NAMALWA (cell line): ENCODE data around the gene MACO1.

Experiments used
- DNase-seq: peaks from one replicate; pipeline ENCODE4 v3.0.0-alpha.2; 2015; ENCODE audit warnings: low spot score

The MACO1 gene

DNA sequence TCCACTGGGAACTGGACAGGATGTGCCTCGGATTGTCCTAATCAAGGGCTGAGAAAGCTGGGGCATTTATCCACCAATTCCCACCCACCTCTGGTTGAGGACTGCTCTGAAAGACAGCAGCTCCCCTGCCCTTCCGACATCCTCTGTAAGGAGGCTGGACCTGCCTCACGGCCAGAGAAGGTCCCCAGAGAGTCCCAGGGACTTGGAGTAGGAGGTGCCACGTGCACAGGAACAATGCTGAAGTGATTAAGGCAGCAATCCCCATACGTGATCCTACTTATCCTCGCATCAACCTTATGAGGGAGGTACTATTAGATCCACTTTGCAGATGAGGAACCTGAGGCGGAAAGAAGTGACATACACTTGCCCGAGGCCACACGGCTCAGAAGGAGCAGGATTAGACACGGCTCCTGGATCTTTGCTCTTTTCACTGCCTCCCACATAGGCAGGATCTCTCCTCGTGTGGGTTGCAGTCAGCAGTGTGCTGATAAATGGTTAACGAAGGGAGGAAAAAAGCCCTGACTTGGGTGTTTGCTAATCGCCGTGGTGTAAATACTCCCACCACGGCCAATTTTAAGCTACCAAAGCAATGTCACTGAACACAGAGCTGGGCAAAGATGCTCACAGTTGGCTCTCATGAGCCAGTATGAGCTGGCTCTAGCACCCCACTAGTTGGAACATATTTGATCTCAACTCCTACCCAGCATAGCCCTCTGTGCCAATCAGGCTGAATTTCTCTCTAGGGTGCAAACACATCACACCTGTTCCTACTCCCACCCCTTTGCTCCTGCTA, 94.1 kb downstream of the MACO1 start:
- no peak for DNase-seq

DNA sequence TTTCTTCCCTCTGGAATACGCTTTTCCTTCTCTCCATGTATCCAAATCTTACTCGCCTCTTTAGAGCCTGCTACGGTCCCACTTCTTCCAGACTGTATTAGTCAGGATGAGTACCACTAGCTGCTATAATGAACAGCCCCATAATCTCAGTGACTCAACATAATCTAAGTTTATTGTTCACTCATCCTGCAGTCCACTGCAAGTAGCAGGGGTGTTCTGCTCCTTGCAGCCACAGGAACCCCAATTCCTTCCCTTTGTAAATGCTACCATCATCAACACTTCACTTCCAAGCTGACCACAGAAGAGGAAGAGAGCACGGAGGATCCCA, 94.6 kb downstream of the MACO1 start:
- no peak for DNase-seq

DNA sequence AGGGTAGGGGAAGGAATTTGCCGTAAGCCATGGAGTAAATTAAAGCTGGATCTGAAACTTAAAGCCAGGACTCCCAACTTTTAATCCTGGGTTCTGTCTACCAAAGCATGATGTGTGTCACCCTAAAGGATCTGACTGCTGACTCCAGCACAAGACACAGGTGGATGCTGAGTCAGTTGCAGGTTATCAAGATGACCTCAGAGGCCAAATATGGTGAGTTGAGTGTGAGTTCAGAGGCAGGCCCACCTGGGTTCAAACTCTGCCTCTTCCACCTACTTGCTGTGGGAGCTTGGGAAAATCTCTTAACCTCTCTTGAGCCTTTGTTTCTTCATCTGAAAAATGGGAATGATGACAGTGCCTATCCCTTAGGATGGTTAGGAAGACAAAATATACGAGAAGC, 96.1 kb downstream of the MACO1 start:
- DNase-seq, result no peak

DNA sequence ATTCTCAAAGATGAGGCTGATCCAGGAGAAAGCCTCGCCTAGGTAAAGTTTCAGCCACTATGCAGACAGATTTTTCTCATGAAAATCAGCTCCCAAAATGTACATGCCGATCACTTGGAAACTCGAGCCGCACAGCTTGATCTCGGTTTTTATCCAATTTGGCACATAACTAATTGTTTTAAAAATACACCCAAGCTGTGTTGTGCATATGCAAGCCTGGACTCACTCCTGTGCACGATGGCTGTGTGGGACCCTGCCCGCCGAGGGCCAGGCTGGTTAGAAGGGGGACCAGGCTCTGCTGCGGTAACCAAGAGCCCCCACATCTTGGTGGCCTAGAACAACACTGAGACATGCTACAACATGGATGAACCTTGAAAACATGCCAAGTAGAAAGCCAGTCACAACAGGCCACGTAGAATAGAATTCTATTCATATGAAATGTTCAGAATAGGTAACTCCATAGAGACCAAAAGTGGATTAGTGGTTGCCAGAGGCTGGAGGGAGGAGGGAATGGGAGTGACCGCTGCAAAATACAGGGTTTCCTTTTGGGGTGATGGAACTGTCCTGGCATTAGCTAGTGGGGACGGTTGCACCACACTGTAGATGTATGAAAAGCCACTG, 96.6 kb downstream of the MACO1 start:
- no peak for DNase-seq

GRCh38 chr1:25527946-25528595, 97.4 kb downstream of the MACO1 start:
- no peak for DNase-seq

DNA sequence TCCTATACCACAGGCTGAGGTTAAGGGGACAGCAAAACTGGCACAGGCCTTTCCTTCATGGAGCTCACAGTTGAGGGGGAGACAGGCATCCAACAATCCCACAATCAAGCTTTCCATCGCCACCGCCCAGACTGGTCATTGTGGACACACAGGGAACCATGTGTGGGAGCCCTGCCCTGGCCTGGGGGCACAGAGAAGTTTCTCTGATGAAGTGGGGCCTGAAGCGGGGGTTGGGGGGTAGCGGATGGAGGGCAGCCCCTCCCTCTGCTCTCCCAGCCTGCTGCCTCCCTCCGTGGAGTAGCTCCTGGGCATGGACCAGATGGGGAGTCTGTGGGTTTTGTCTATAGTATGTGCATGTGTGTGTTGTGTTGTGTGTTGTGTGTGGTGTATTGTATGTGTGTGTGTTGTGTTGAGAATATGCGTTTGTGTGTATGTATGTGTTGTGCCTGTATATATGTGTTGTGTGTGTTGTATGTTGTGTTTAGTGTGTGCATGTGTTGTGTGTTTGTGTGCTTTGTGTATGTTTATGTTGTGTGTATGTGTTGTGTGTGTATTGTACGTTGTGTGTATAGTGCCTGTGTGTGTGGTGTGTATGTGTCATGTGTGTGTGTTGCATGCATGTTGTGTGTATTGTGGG, 98.3 kb downstream of the MACO1 start:
- no peak for DNase-seq

- DNase-seq, result peak; percentile 30
Measured at GRCh38 chr1:25529518-25530185, 99.0 kb downstream of the MACO1 start.

DNA sequence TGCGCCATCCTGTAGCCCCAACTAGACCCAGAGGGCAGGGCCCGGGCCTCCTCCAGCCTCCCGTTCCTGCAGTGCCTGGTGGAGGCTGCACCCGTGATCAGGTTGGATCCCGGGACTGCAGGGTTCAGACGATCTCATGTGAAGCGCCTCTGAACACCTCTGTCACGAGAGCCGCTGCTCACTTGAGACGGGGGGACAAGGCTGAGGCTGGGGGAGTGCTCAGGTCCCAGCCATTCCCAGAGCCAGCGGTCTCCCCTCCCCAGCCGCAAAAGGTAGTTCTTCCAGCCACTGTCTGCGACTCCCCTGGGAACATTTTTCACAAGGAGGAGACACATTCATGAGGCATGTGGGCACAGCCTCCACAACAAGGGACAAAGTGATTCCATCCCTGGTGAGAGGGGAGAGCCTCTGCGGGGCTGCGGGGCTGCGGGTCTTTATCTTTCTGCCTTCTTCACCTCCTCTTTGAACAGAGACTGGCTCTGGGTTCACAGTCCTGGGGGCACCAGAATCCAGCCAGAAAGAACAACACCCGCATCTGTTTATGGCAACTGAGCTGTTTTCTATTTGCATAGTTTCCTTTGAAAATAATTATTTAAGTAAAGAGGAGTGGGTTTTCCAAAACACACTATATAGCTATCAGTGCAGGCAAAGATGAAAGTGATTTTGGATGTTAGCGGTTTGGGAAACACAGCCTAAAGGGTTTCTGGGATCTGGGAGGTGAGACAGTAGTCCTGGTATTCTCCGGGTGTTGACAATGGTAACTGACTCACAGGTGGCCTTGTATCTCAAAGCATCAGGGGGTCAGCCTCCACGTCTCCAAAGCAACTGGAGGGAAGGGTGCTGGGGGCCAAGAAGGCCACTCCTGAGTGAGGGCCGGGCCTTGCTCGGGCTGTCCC, 99.7 kb downstream of the MACO1 start:
- DNase-seq, result no peak

- DNase-seq, result no peak
Measured at GRCh38 chr1:25531082-25531461, 100.4 kb downstream of the MACO1 start.

GRCh38 chr1:25532970-25533369, 102.3 kb downstream of the MACO1 start:
- no peak for DNase-seq

DNA sequence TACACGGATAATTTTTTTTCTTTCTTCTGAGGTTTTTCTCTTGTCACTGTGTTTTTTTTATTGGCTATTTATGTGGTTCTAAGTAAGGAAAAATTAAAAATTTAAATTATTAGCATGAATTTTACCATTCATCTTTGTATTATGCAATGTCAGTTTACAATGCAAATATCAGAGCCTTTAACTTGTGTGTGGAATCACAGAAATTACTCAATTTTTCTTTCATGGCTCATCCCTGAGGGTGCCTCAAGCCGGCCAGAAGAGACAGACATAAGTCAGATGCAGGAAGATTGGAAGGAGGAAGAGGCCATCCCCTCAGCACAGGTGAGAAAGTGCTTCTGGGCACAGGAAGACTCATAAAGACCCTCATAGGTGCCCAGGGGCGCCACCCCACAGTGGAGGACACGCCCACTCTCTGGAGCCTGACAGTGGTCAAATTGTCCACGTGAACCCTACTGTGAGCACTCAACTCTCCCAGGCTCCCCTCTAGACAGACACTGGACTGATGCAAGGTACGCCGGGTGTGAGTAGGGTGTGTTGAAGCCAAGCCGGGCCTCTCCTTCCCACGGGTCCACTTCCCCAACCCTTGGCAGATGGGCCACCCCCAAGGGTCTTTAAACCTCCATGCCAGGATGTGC, 103.2 kb downstream of the MACO1 start:
- DNase-seq, result no peak

DNA sequence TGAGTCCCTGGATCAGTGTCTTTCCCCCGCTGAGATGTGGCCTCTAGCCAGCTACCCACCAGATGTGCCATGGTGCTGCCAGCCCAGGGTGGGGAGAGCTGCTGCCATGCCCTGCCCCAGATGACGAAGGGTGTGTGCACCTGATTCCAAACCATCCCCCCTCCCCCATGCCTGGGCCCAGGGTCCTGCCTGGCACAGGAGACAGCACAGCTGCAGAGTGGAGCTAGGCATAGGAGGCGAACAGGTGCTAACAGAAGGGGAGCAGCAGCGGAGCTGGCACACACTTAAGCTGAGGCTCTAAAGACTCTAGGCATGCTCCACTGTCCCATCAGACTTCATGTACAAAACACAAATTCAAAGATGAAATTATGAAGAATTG, 103.7 kb downstream of the MACO1 start:
- DNase-seq, result no peak

GRCh38 chr1:25536124-25536523, 105.4 kb downstream of the MACO1 start:
- no peak for DNase-seq

DNA sequence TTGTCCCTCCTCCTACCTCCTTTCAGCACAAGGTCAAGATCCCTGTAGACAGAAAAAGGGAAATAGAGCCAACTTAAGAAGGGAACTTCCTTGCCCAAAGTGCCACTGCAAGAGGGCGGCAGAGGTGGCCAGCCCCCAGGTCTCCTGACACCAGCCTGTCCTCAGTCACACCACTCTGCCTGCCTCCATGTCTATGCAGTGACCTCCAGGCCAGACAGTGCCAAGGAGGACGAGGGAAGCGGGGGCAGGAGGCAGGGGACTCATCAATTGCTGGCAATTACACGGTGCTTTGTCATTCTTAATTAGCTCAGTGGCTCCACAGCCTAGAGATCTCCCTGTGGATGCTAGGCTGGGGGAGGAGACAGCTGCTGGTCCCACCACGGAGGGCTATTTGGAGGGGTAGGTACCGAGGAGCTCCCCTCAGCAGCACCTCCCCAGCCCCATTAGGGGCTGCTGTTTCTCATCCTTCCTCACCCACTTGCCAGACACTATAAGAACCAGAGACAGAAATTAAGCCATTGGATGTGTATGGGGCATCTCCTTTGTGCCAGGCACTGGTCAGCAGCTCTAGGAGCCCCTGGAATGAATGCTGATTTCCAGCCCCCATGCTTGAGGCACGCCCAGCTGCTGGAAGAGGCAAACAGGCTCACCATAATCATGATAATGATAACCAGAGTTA, 106.6 kb downstream of the MACO1 start:
- no peak for DNase-seq

GRCh38 chr1:25538191-25538767, 107.6 kb downstream of the MACO1 start:
- DNase-seq, result no peak

GRCh38 chr1:25540750-25541342, 110.1 kb downstream of the MACO1 start:
- no peak for DNase-seq

GRCh38 chr1:25541425-25541824, 110.7 kb downstream of the MACO1 start:
- no peak for DNase-seq

GRCh38 chr1:25541889-25542658, 111.4 kb downstream of the MACO1 start:
- no peak for DNase-seq

DNA sequence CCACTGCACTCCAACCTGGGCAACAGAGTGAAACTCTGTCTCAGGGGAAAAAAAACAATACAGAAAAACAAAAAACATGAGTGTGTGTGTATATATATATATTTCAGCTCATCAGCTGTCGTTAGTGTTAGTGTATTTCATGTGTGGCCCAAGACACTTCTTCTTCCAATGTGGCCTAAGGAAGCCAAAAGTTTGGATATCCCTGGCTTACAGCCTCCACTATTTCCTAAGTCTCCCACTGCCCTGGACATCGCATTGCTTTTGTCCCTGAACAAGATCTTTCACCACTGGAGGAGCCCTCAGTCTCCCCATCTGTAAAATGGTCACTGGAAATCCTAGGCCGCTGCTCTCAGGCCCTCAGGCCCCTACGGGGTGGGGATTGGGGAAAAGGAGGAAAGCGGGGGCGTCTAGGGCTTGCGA, 112.3 kb downstream of the MACO1 start:
- DNase-seq, result no peak
